Suppressor macrophage treated with lipopolysaccharide for 4 hours (primary cell): Measurements from ENCODE around the gene TTC33.
"Not testable (repeated sequence)": the region's sequence is repeated elsewhere in the genome, so short reads cannot be mapped to it uniquely, and the experiment has no call there.

Source experiments
- DNase-seq: peaks from one replicate; pipeline ENCODE4 v3.0.0-alpha.2; 2020

TTC33 gene, protein sequence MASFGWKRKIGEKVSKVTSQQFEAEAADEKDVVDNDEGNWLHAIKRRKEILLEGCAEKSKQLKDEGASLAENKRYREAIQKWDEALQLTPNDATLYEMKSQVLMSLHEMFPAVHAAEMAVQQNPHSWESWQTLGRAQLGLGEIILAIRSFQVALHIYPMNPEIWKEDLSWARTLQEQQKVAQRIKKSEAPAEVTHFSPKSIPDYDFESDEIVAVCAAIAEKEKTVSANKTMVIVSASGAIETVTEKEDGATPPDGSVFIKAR

DNA sequence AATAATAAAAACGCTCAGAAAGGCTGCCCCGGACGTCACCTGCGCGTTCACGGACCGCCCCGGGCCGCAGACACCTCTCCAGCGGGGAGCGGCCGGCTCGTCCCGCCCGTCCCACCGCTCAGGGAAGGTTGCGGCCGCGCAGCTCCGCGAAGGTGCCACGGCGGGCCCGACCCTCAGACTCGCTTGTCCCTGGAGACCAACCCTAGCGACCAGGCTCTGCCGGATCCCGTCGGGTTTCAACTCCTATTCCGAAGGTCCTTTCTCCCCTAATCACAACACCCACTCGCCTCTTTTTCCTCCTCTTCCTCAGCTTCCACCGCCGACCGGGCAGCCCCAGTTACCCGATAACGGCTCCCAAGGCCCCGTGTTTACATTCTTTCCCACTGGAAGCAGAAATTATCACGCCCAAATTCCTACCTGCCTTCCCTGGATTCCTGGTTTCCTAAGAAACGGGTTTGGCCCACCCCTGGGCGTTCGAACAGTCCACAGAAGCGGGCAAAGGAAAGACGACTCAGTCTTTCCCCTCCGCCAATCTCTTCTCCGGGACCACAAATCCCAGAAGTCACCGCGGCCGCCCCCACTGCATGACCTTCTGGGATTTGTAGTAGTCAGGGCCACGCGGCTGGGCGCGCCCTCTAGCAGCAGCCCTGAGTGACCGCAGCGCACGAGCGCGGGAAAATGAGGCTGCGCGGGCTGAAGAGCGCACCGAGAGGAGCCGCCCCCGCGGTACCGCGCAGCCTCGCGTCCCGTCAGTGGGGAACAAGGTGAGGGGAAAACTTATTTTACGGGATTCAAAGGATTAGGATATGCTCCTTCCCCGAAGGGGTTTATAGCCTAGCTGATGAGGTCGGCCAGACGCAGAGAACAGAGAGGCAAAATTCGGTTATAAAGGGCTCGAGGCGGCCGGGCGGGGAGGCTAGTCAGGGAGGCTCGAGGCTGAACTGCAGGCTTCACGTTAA lies at the start of gene TTC33:
Gene TTC33 (minus strand): TSS at position 555 of the 959 bp plus-strand sequence. CDS start 8,943 bp downstream, outside the sequence.
- peak; percentile 95 for DNase-seq

DNA sequence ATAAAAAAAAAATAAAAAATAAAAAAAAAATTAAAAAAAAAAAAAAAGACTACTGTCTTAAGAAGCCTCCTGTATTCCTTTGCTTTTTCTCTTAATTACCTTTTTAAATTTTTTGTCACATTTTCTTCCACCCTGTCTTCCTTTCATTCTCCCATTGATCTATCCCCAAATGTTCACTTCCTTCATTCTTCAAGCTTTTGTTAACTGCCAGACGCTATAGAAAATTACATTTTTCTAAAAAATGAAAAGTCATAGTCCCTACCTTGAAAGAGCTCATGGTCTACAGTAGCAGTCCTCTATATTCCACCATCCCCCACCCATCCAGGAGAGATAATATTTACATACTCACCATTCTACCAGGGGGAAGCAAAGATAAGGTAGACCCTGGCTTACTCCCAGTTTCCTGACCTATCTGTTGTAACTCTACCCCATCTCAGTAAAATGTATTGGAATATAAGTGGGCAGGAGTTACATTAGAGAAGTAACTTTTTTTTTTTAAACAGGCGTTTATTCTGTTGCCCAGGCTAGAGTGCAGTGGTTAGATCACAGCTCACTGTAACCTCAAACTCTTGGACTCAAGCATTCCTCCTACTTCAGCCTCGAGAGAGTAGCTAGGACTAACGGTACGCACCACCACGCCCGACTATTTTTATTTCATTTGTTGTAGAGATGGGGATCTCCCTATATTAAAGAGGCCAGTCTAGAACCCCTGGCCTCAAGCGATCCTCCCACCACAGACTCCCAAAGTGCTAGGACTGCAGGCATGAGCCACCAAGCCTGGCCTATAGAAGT lies 46.2 kb upstream of the TTC33 start:
- no peak for DNase-seq

DNA sequence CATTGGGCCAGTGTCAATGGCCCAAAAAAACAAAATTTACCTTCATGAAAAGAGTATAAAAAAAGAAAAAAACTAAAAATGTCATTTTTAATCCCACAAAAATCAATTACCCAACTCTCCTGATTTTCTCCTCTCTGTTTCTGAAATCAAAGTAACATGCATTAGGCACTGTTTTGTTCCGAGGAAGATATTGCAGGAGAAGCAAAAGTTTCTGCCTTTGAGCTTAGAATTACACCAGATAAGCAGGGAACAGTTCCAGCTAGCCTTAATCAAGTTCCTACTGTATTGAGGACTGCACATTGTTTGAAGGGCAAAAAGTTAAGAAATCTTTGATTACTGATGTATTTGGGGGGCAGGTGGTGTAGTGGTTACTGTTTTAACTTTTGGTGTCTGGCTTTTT lies 43.5 kb upstream of the TTC33 start:
- no peak for DNase-seq

DNA sequence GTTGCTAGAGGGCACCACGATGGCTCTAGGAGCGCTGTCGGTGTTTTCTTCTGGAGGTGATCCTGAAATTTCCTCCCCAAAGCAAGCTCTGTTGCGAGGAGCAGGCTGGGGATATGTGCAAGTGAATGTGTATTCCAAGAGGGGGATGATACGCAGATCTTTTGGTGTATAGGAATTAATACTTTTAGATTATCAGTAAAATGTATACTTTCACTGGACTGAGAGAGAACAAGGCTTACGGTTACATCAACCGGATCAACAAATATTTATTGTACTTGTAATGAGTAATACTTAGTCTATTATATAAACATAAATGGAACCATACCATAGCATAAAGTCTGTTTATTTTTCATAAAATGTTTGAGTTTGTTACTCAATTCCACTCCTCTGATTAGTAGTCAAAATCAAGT lies 43.0 kb upstream of the TTC33 start:
- no peak for DNase-seq

DNA sequence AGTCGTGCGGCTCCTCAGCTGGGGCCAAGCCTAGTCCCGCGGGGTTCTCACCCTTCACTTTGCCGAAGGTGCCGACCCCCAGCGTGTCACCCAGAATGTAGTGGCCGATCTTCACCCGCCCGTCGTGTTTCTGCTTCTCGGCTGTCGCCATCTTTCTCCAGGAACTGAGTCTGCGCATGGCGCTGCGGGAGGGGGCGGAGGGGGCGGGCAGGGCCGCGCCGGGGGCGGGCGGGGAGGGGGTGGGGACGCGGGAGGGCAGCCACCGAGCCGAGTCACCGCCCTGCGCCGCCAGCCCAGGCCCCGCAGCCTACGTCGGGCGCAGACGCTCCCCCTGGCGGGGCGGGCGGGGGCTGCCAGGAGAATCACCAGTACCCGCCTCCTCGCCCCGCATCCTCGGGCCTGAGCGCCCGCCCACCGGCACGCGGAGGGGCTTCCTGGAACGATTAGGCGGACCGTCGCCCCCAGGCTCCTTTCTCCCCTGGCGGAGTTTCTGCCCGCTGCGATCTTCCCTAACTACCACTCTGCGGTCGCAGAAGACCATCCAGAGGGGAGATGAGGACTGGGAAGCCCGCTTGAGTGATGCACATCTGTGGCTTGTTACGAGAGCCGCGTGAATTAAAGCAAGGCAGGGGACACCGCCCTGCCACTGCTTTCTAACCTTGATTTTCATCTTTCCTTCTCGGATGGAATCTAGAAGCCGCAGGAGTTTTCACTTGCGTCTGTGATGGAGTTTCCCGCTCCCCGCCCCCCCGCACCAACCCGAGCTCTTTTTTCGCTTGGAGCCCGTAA lies 42.4 kb upstream of the TTC33 start, which contains the start of gene PRKAA1:
Gene PRKAA1 (minus strand): TSS at position 363 of the 789 bp plus-strand sequence. CDS start 185 bp downstream, at position 178.
- DNase-seq: peak; percentile 89

DNA sequence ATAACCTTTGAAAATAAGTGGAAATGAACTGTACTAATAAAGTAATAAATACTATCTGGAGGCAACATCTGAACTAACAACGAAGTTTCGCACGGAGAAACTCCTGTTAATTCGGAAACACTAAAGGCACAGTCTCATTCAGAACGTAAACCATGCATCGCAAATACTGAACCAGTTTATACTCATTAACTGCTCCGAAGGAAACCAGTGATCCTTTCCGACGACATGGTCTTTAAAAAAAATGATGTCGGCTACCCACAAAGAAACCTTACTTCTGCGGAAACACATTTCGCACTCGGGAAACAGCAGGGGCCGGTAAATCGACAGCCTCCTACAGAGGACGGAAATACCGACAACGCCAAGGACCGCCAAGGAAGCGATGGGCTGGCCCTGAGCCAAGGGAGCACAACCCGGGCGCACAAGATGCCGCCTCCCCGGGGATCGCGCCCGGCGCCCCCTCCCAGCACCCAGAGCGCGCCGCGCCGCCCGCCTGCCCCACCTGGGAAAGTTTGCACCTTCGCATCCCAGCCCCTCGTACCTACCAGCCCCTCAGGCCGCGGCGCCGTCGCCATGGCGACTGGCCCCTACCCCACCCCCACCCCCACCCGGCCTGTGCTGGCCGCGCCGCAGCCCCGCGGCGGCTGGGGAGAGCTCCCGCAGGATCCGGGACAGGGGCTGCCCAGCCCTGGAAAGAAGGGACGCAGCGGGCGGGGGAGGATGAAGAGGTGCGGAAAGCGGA lies 41.7 kb upstream of the TTC33 start:
- DNase-seq: peak; percentile 65

DNA sequence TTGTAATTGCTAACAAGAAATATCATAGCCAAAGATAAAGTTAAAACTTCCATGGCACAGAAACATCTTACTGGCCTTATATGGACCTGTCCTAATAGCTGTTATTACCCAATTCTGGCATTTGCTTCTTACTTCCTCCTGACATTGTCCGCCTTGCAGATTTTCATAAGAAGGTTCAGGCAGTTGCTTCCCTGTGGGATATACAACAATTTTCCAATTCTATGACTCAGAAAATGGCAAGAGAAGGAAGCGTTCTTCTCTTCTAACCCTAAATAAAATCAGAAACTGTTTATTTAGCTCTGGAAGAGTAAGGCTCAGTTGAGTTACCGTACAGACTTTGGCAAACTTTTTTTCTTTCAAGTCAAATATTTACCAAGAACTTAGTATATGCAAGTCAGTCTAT lies 40.7 kb upstream of the TTC33 start:
- peak; percentile 63 for DNase-seq

DNA sequence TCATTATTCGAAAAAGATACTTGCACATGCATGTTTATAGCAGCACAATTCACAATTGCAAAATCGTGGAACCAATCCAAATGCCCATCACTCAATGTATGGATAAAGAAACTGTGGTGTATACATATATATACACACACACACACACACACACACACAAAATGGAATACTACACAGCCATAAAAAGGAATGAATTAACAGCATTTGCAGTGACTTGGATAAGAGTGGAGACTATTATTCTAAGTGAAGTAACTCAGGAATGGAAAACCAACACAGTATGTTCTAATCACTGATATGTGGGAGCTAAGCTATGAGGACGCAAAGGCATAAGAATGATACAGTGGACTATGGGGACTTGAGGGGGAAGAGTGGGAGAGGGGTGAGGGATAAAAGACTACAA lies 39.1 kb upstream of the TTC33 start:
- not testable (repeated sequence) for DNase-seq

DNA sequence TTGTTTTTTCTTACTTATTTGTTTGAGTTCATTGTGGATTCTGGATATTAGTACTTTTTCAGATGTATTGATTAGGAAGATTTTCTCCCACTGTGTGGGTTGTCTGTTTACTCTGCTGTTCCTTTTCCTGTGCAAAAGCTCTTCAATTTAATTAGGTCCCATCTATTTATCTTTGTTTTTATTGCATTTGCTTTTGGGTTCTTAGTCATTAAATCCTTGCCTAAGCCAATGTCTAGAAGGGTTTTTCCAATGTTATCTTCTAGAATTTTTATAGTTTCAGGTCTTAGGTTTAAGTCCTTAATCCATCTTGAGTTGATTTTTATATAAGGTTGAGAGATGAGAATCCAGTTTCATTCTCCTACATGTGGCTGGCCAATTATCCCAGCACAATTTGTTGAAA lies 38.6 kb upstream of the TTC33 start:
- not testable (repeated sequence) for DNase-seq

DNA sequence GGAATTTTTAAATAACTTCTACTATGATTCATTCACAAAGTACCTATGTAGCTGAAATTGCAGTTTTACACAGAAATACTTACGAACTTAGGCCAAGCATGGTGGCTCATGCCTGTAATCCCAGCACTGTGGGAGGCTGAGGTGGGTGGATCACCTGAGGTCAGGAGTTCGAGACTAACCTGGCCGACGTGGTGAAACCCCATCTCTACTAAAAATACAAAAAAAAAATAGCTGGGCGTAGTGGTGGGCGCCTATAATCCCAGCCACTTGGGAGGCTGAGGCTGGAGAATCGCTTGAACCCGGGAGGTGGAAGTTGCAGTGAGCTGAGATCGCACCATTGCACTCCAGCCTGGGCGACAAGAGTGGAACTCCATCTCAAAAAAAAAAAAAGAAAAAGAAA lies 36.9 kb upstream of the TTC33 start:
- DNase-seq: not testable (repeated sequence)

DNA sequence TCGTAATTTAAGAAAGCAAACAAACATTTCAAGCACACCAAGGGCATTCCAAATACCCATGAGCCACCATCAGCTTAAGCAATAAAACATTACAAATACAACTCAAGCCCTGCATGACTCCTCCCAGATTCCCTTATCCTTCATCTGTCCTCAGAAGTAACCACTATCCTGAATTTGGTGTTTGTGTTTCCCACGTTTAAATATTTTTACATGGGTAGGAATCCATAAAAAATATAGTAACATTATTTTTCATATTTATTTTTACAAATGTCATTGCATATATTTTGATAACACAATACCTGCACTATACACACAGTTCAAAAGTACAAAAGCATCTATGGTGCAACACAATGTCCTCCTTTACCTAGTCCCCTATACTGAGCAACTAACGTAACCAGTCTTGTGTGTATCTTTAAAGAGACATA lies 36.0 kb upstream of the TTC33 start:
- DNase-seq: no peak

DNA sequence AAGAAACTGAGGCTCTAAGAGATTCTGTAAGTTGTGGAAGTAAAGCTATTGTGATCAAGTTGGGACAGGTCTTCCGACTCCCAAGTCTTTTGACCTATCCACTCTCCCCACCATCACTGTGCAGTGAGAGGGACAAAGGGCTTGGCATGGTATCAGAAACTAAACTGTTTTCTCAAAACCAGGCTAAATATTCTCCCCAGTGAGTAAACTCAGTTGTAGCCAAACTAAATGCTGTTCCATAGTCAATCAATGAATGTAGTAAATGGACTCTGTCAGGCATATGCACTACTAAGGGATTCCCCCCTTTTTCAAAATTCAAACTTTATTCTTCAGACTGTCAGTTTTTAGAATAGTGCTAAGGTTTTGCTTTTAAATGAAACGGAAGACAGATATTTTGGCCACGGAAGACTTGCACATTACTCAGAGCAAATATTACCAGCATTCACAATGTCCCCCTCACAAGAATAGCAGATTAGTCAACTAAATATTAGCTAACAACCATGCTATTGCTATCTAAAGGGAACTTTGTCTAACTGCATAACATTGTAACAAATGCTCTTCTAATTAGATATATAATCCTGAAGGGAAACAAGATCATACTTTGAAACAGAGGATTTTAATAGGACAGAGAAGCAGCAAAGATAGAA lies 35.3 kb upstream of the TTC33 start:
- no peak for DNase-seq

DNA sequence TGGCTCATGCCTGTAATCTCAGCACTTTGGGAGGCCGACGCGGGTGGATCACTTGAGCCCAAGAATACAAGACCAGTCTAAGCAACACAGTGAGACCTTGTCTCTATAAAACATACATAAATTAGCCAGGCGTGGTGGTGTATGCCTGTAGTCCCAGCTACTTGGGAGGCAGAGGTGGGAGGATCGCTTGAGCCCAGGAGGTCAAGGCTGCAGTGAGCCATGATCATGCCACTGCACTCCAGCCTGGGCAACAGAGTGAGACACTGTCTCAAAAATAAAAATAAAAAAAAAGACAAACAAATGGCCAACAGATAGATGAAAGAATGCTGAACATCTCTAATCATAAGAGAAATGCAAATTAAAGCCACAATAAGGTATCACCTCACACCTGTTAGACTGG lies 33.2 kb upstream of the TTC33 start:
- not testable (repeated sequence) for DNase-seq

DNA sequence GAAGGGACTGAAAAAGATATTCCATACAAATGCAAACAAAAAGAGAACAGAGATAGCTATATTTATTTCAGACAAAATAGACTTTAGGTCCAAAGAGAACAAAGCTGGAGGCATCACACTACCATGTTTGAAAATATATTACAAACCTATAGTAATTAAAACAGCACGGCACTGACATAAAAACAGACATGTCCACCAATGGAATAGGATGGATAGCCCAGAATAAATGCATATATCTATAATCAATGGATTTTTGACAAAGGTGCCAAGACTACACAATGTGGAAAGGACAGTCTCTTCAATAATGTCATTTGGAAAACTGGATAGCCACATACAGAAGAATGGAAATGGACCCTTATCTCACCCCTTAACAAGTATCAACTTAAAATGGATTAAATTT lies 32.2 kb upstream of the TTC33 start:
- DNase-seq: no peak

DNA sequence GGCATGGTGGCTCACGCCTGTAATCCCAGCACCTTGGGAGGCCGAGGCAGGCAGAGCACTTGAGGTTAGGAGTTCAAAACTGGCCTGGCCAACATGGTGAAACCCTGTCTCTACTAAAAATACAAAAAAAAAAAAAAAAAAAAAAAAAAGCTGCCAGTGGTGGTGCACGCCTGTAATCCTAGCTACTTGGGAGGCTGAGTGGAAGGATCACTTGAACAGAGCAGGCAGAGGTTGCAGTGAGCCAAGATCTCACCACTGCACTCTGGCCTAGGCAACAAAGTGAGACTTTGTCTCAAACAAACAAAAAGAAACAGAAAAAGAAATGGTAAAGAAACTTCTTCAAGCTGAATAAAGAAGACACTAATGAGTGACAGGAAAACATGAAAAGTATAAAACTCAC lies 30.9 kb upstream of the TTC33 start:
- not testable (repeated sequence) for DNase-seq

DNA sequence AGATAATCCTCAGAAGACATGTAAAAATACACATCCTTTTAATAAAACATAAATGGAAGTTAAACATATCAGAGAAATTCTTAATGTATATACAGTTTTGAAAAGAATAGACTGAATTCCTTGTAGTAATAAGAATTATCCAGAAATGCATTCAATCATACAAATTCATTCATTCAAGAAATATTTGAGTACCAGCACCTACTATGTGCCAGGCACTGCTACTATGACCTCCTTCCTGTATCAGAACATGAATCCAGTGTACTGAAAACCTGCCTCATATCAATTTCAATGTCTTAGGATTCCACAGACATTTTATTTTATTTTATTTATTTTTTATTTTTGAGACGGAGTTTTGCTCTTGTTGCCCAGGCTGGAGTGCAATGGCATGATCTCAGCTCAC lies 29.2 kb upstream of the TTC33 start:
- no peak for DNase-seq

DNA sequence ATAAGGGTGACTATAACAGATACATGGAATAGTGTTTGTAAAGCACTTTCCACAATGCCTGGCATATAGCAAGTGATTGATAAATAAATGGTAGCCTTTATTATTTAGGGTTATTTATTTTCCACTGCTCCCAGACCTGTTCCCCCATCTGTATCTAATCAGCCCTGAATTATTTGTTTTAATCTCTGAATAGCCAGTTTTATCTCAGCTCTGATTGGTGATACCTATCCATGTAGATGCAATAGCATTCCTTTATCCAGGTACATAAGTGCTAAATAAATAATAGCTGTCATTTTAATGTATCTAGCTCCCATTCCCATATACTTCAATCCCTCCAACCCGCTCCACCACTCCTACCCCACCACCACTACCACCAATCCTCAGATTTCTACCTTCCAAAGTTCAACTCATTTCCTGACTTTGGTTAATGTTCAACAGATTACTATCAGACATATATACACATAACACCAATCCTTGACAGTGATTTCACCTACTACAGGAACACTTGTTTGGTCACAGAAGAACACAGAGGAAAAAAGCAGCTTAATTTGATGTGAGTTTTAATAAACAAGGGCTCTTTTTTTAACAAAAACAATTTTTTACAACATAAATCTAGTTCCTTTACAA lies 28.4 kb upstream of the TTC33 start:
- DNase-seq: no peak

DNA sequence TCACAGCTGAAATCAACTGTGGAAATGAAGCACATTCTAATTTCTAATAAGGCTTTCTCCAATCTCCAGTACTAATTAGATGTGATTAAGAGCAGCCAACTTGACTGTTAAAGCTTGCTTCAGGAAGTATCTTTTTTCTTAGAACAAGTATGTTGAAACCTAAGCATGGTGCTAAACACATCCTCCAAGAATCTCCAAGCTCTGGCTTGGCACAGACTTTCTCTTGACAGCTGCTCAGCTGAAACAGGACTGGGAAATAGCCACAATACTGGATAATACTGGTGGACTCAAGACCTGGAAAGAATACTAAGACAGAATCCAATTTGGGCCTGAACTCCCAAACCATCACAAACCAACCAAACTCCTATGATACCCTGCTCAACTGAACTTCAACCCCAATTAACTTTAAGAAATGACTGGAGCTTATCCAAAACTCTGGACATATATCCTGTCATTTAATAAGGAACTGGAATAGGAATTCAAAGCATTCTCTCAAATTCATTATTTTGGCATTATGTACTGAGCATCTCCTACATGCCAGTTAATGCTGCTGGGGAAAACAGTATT lies 26.2 kb upstream of the TTC33 start:
- DNase-seq: no peak

DNA sequence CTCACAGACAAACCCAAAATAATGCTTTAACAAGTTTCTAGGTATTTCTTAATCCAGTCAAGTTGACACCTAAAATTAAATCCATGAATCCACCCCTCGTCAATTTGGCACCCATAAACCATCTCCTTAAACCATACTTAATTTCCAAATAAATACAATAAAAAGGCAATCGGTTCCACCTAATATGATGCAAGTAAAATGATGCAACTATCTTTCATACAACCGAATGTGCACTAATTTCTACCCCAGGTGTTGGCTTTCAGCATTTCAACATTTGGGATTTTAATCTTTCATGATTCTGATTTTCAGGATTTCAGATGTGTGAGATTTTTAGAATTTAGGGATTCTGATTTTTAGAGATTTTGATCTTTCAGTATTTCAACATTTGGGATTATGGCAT lies 25.1 kb upstream of the TTC33 start:
- no peak for DNase-seq

DNA sequence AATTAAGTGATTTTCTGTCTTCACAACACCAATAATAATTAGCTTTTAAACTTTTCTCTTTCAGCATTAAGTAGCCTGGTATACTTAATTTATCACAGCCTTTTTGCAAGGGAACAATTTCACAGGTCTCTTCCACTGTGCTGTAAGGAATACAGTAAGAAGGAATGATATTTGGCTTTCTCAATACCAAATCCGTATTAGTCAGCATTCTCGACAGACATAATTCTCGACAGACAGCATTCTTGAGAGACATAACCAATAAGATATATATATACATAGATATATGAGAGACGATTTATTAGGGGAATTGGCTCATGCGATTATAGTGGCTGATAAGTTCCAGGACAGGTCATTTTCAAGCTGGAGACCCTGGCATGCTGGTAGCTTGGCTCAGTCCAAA lies 24.4 kb upstream of the TTC33 start:
- no peak for DNase-seq
